Measurements from ENCODE around the gene OR5B21.

Gene OR5B21

GRCh38 chr11:58508005-58508404 lies at the start of gene OR5B21:
Gene OR5B21 (minus strand): TSS chr11:58508105. CDS start chr11:58508105, 0 bp downstream.
- DNase-seq, result no peak

- DNase-seq, result no peak
Measured at GRCh38 chr11:58549644-58550043, 41.7 kb upstream of the OR5B21 start.

GRCh38 chr11:58546841-58547240 lies 38.9 kb upstream of the OR5B21 start:
- no peak for DNase-seq

GRCh38 chr11:58531865-58532341 lies 24.0 kb upstream of the OR5B21 start:
- no peak for DNase-seq

GRCh38 chr11:58530236-58530635 lies 22.3 kb upstream of the OR5B21 start:
- DNase-seq, result peak; percentile 29

- DNase-seq, result no peak
Measured at GRCh38 chr11:58527429-58527828, 19.5 kb upstream of the OR5B21 start.

- no peak for DNase-seq
Measured at GRCh38 chr11:58526721-58527120, 18.8 kb upstream of the OR5B21 start.

- no peak for DNase-seq
Measured at GRCh38 chr11:58525037-58525614, 17.2 kb upstream of the OR5B21 start.

- DNase-seq, result peak; percentile 66
Measured at GRCh38 chr11:58524232-58525036, 16.5 kb upstream of the OR5B21 start.

- DNase-seq, result peak; percentile 58
Measured at GRCh38 chr11:58513747-58514367, 6.0 kb upstream of the OR5B21 start.

GRCh38 chr11:58511636-58512035 lies 3.7 kb upstream of the OR5B21 start:
- DNase-seq, result no peak

GRCh38 chr11:58509748-58510147 lies 1.8 kb upstream of the OR5B21 start:
- no peak for DNase-seq

GRCh38 chr11:58508814-58509213 lies 909 bp upstream of the OR5B21 start:
- no peak for DNase-seq

GRCh38 chr11:58507355-58507754 lies 550 bp downstream of the OR5B21 start:
- no peak for DNase-seq

- no peak for DNase-seq
Measured at GRCh38 chr11:58506935-58507334, 970 bp downstream of the OR5B21 start.

GRCh38 chr11:58505849-58506248 lies 2.1 kb downstream of the OR5B21 start:
- no peak for DNase-seq

- DNase-seq, result no peak
Measured at GRCh38 chr11:58504232-58504631, 3.7 kb downstream of the OR5B21 start.

- no peak for DNase-seq
Measured at GRCh38 chr11:58503361-58503856, 4.5 kb downstream of the OR5B21 start.

- no peak for DNase-seq
Measured at GRCh38 chr11:58502004-58502403, 5.9 kb downstream of the OR5B21 start.

- DNase-seq, result no peak
Measured at GRCh38 chr11:58498464-58498863, 9.4 kb downstream of the OR5B21 start.

GRCh38 chr11:58497951-58498350 lies 10.0 kb downstream of the OR5B21 start:
- no peak for DNase-seq

- no peak for DNase-seq
Measured at GRCh38 chr11:58495906-58496305, 12.0 kb downstream of the OR5B21 start.

GRCh38 chr11:58494101-58494500 lies 13.8 kb downstream of the OR5B21 start:
- no peak for DNase-seq

GRCh38 chr11:58493676-58494075 lies 14.2 kb downstream of the OR5B21 start:
- DNase-seq, result no peak
